GM12864 (cell line): Measurements from ENCODE around the gene DNAJC1.

Experiments used
- DNase-seq: peaks from one replicate; pipeline ENCODE4 v3.0.0-alpha.2; 2011; ENCODE audit warnings: low read depth
- H3K4me3 ChIP-seq: 2 replicates; pipeline ENCODE4 v1.5.1; 2011; ENCODE audit warnings: mild to moderate bottlenecking, low read depth, low read length, control low read depth
- CTCF ChIP-seq: IDR thresholded peaks from 2 replicates; pipeline ENCODE4 v1.5.1; 2011; ENCODE audit warnings: low read depth, mild to moderate bottlenecking, moderate library complexity, low read length, control low read depth, inconsistent platforms; ENCODE audit errors: missing control alignments

DNAJC1 gene

GRCh38 chr10:21732067-21732772, 271.3 kb downstream of the DNAJC1 start:
- peak; percentile 87 for TF ChIP-seq CTCF
- DNase-seq = peak; percentile 31
- no peak overlapping the region for H3K4me3 ChIP-seq

GRCh38 chr10:21728618-21729017, 274.9 kb downstream of the DNAJC1 start:
- TF ChIP-seq CTCF = no peak
- no peak for DNase-seq
- H3K4me3 ChIP-seq = no peak overlapping the region

- H3K4me3 ChIP-seq = no peak overlapping the region
- no peak for DNase-seq
- TF ChIP-seq CTCF = no peak
These were observed 275.9 kb downstream of the DNAJC1 start for GRCh38 chr10:21727452-21728168.

GRCh38 chr10:21726601-21727225, 276.8 kb downstream of the DNAJC1 start:
- H3K4me3 ChIP-seq = no peak overlapping the region
- DNase-seq = no peak
- no peak for TF ChIP-seq CTCF

GRCh38 chr10:21724687-21725367, 278.7 kb downstream of the DNAJC1 start:
- no peak for TF ChIP-seq CTCF

GRCh38 chr10:21724020-21724589, 279.4 kb downstream of the DNAJC1 start:
- no peak overlapping the region for H3K4me3 ChIP-seq
- TF ChIP-seq CTCF = no peak
- DNase-seq = no peak

More at GRCh38 chr10:21724687-21725367, 278.7 kb downstream of the DNAJC1 start:
- no peak overlapping the region for H3K4me3 ChIP-seq
- DNase-seq = peak; percentile 50
